ENCODE data around the gene KDM2B.

Gene KDM2B

GRCh38 chr12:121611306-121611705 lies 30.5 kb upstream of the KDM2B start:
- no peaks in the 10 kb centered on the region for H3K36me3 ChIP-seq (ENCODE audit: control insufficient read depth, insufficient read depth, low read length)
- no peaks in the 10 kb centered on the region for H3K27me3 ChIP-seq (ENCODE audit: control insufficient read depth, insufficient read depth, low read length, poor library complexity, severe bottlenecking)
- no peaks in the 10 kb centered on the region for H3K9me3 ChIP-seq (ENCODE audit: control insufficient read depth, low read length)
- WGBS, 2 experiments, result 94 to 98% methylated on average over 2 of the region's 2 CpGs
- H3K4me3 ChIP-seq (ENCODE audit: insufficient read depth, low read depth, low read length), result no peak overlapping the region
- no peak overlapping the region for H3K27ac ChIP-seq (ENCODE audit: insufficient read depth, low read depth, low read length, poor library complexity, severe bottlenecking)
- no peaks in the 10 kb centered on the region for H3K4me1 ChIP-seq (ENCODE audit: control insufficient read depth, insufficient read depth, low read length)

- Histone ChIP-seq H3K36me3 (ENCODE audit: control insufficient read depth, insufficient read depth, low read length) (no peaks in the 10 kb centered on the region), H3K4me3 (ENCODE audit: insufficient read depth, low read depth, low read length) (no peak overlapping the region), H3K4me1 (ENCODE audit: control insufficient read depth, insufficient read depth, low read length) (no peaks in the 10 kb centered on the region), H3K9me3 (ENCODE audit: control insufficient read depth, low read length) (no peaks in the 10 kb centered on the region), H3K27me3 (ENCODE audit: control insufficient read depth, insufficient read depth, low read length, poor library complexity, severe bottlenecking) (no peaks in the 10 kb centered on the region), H3K27ac (ENCODE audit: insufficient read depth, low read depth, low read length, poor library complexity, severe bottlenecking) (peak overlapping the region; percentile 19)
- WGBS, 2 experiments, result 70 to 71% methylated on average over 11 of the region's 11 CpGs
Measured at GRCh38 chr12:121610239-121611149, 29.7 kb upstream of the KDM2B start.

- Histone ChIP-seq H3K9me3 (ENCODE audit: control insufficient read depth, low read length) (no peaks in the 10 kb centered on the region), H3K4me3 (ENCODE audit: insufficient read depth, low read depth, low read length) (no peak overlapping the region), H3K4me1 (ENCODE audit: control insufficient read depth, insufficient read depth, low read length) (no peaks in the 10 kb centered on the region), H3K27me3 (ENCODE audit: control insufficient read depth, insufficient read depth, low read length, poor library complexity, severe bottlenecking) (no peaks in the 10 kb centered on the region), H3K36me3 (ENCODE audit: control insufficient read depth, insufficient read depth, low read length) (no peaks in the 10 kb centered on the region), H3K27ac (ENCODE audit: insufficient read depth, low read depth, low read length, poor library complexity, severe bottlenecking) (no peak overlapping the region)
- 92 to 94% methylated on average over 6 of the region's 6 CpGs for WGBS, 2 experiments
Measured at GRCh38 chr12:121608301-121608700, 27.5 kb upstream of the KDM2B start.

- H3K27me3 ChIP-seq (ENCODE audit: control insufficient read depth, insufficient read depth, low read length, poor library complexity, severe bottlenecking), result no peaks in the 10 kb centered on the region
- 91 to 92% methylated on average over 6 of the region's 6 CpGs for WGBS, 2 experiments
- H3K4me3 ChIP-seq (ENCODE audit: insufficient read depth, low read depth, low read length), result no peak overlapping the region
- no peak overlapping the region for H3K27ac ChIP-seq (ENCODE audit: insufficient read depth, low read depth, low read length, poor library complexity, severe bottlenecking)
- no peaks in the 10 kb centered on the region for H3K4me1 ChIP-seq (ENCODE audit: control insufficient read depth, insufficient read depth, low read length)
- H3K36me3 ChIP-seq (ENCODE audit: control insufficient read depth, insufficient read depth, low read length), result no peaks in the 10 kb centered on the region
- H3K9me3 ChIP-seq (ENCODE audit: control insufficient read depth, low read length), result no peaks in the 10 kb centered on the region
Measured at GRCh38 chr12:121603581-121603980, 22.8 kb upstream of the KDM2B start.

GRCh38 chr12:121602766-121603165 lies 21.9 kb upstream of the KDM2B start:
- 97 to 99% methylated on average over 6 of the region's 6 CpGs for WGBS, 2 experiments
- no peaks in the 10 kb centered on the region for H3K27me3 ChIP-seq (ENCODE audit: control insufficient read depth, insufficient read depth, low read length, poor library complexity, severe bottlenecking)
- no peak overlapping the region for H3K4me3 ChIP-seq (ENCODE audit: insufficient read depth, low read depth, low read length)
- no peaks in the 10 kb centered on the region for H3K36me3 ChIP-seq (ENCODE audit: control insufficient read depth, insufficient read depth, low read length)
- H3K27ac ChIP-seq (ENCODE audit: insufficient read depth, low read depth, low read length, poor library complexity, severe bottlenecking), result no peak overlapping the region
- H3K9me3 ChIP-seq (ENCODE audit: control insufficient read depth, low read length), result no peaks in the 10 kb centered on the region
- no peaks in the 10 kb centered on the region for H3K4me1 ChIP-seq (ENCODE audit: control insufficient read depth, insufficient read depth, low read length)

GRCh38 chr12:121600702-121601336 lies 20.0 kb upstream of the KDM2B start:
- H3K4me1 ChIP-seq (ENCODE audit: control insufficient read depth, insufficient read depth, low read length), result no peaks in the 10 kb centered on the region
- no peak overlapping the region for H3K27ac ChIP-seq (ENCODE audit: insufficient read depth, low read depth, low read length, poor library complexity, severe bottlenecking)
- H3K4me3 ChIP-seq (ENCODE audit: insufficient read depth, low read depth, low read length), result no peak overlapping the region
- H3K27me3 ChIP-seq (ENCODE audit: control insufficient read depth, insufficient read depth, low read length, poor library complexity, severe bottlenecking), result no peaks in the 10 kb centered on the region
- no peaks in the 10 kb centered on the region for H3K36me3 ChIP-seq (ENCODE audit: control insufficient read depth, insufficient read depth, low read length)
- H3K9me3 ChIP-seq (ENCODE audit: control insufficient read depth, low read length), result no peaks in the 10 kb centered on the region
- WGBS, 2 experiments, result 90 to 91% methylated on average over 6 of the region's 6 CpGs

GRCh38 chr12:121596526-121596925 lies 15.7 kb upstream of the KDM2B start:
- H3K36me3 ChIP-seq (ENCODE audit: control insufficient read depth, insufficient read depth, low read length), result peaks cover 3% of the 10 kb centered on the region
- H3K9me3 ChIP-seq (ENCODE audit: control insufficient read depth, low read length), result no peaks in the 10 kb centered on the region
- no peak overlapping the region for H3K4me3 ChIP-seq (ENCODE audit: insufficient read depth, low read depth, low read length)
- no peak overlapping the region for H3K27ac ChIP-seq (ENCODE audit: insufficient read depth, low read depth, low read length, poor library complexity, severe bottlenecking)
- WGBS, 2 experiments, result 91 to 96% methylated on average over 5 of the region's 5 CpGs
- H3K4me1 ChIP-seq (ENCODE audit: control insufficient read depth, insufficient read depth, low read length), result peaks cover 3% of the 10 kb centered on the region
- no peaks in the 10 kb centered on the region for H3K27me3 ChIP-seq (ENCODE audit: control insufficient read depth, insufficient read depth, low read length, poor library complexity, severe bottlenecking)

- 91 to 93% methylated on average over 12 of the region's 12 CpGs for WGBS, 2 experiments
- no peak overlapping the region for H3K27ac ChIP-seq (ENCODE audit: insufficient read depth, low read depth, low read length, poor library complexity, severe bottlenecking)
- no peak overlapping the region for H3K4me3 ChIP-seq (ENCODE audit: insufficient read depth, low read depth, low read length)
- no peaks in the 10 kb centered on the region for H3K9me3 ChIP-seq (ENCODE audit: control insufficient read depth, low read length)
- peaks cover 3% of the 10 kb centered on the region for H3K36me3 ChIP-seq (ENCODE audit: control insufficient read depth, insufficient read depth, low read length)
- H3K4me1 ChIP-seq (ENCODE audit: control insufficient read depth, insufficient read depth, low read length), result peaks cover 6% of the 10 kb centered on the region
- no peaks in the 10 kb centered on the region for H3K27me3 ChIP-seq (ENCODE audit: control insufficient read depth, insufficient read depth, low read length, poor library complexity, severe bottlenecking)
Measured at GRCh38 chr12:121595520-121595919, 14.7 kb upstream of the KDM2B start.

GRCh38 chr12:121592320-121592719 lies 11.5 kb upstream of the KDM2B start:
- Histone ChIP-seq H3K4me3 (ENCODE audit: insufficient read depth, low read depth, low read length) (no peak overlapping the region), H3K27me3 (ENCODE audit: control insufficient read depth, insufficient read depth, low read length, poor library complexity, severe bottlenecking) (no peaks in the 10 kb centered on the region), H3K36me3 (ENCODE audit: control insufficient read depth, insufficient read depth, low read length) (peaks cover 3% of the 10 kb centered on the region), H3K9me3 (ENCODE audit: control insufficient read depth, low read length) (no peaks in the 10 kb centered on the region), H3K27ac (ENCODE audit: insufficient read depth, low read depth, low read length, poor library complexity, severe bottlenecking) (no peak overlapping the region), H3K4me1 (ENCODE audit: control insufficient read depth, insufficient read depth, low read length) (peaks cover 6% of the 10 kb centered on the region)
- WGBS, 2 experiments, result 91% methylated on average over 4 of the region's 4 CpGs

- Histone ChIP-seq H3K9me3 (ENCODE audit: control insufficient read depth, low read length) (no peaks in the 10 kb centered on the region), H3K4me1 (ENCODE audit: control insufficient read depth, insufficient read depth, low read length) (peaks cover 6% of the 10 kb centered on the region), H3K27ac (ENCODE audit: insufficient read depth, low read depth, low read length, poor library complexity, severe bottlenecking) (peak overlapping the region; percentile 89), H3K4me3 (ENCODE audit: insufficient read depth, low read depth, low read length) (no peak overlapping the region), H3K27me3 (ENCODE audit: control insufficient read depth, insufficient read depth, low read length, poor library complexity, severe bottlenecking) (no peaks in the 10 kb centered on the region), H3K36me3 (ENCODE audit: control insufficient read depth, insufficient read depth, low read length) (peaks cover 3% of the 10 kb centered on the region)
- 35 to 47% methylated on average over 9 of the region's 10 CpGs for WGBS, 2 experiments
Measured at GRCh38 chr12:121590476-121591143, 9.8 kb upstream of the KDM2B start.
